OCI-LY7 (cell line): Measurements from ENCODE around the gene HOXC10.

Source experiments
- CTCF ChIP-seq: fragments of 200-600 bp; sonication (generic); conservative IDR thresholded peaks from 2 replicates; pipeline ENCODE4 v1.5.1; 2014; ENCODE audit warnings: mild to moderate bottlenecking, antibody characterized with exemption, low read length, moderate library complexity, mixed read lengths
- EZH2phosphoT487 ChIP-seq: fragments of 200-600 bp; sonication (generic); IDR thresholded peaks from 2 replicates; pipeline ENCODE4 v1.6.1; 2018; ENCODE audit warnings: low read depth, borderline replicate concordance, mild to moderate bottlenecking, mixed run types, antibody characterized with exemption, low read length, moderate library complexity, mixed read lengths

DNA sequence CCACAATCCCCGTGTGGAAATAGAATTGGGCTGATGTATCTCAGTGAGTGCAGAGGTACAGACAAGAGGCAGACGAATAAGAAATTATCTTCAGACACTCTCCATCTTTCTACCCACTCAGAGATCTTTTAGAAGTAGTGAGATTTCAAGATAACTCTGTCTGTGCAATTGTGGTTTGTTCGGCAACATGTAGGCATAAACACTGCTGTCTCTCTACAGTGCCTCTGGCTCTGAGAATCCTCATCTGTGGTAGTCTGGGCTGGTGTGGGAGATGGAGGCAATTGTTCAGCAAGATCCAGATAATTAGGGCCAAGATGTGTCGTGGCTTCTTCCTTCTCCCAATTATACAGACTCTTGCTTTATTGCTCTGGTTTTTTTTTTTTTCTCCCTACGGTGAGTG is 43.2 kb upstream of the HOXC10 start:
- no peak for TF ChIP-seq CTCF
- TF ChIP-seq EZH2phosphoT487: no peak
